Hematopoietic multipotent progenitor cell (in vitro differentiated cells): Measurements from ENCODE around the gene CPM. TPM values are rescaled to one million over a fixed set of nuclear protein-coding genes. Genes with fewer than 3 reads are reported as not detected.
"Not testable (repeated sequence)": the region's sequence is repeated elsewhere in the genome, so short reads cannot be mapped to it uniquely, and the experiment has no call there.

ENCODE experiments used
- DNase-seq, 3 donors: peaks; one replicate each; pipeline ENCODE4 v3.0.0-alpha.2; 2011 to 2015; ENCODE audit warnings: low read depth in 2 of 3, low spot score in 2 of 3
- total RNA-seq: library from RNA; depleted of rRNA; stranded (reverse); fragments of >200 nt; gene quantifications from one replicate; pipeline ENCODE4 v1.2.3, GENCODE V29; 2012

The CPM gene
- total RNA-seq, 1 donor: 0.27 TPM

DNA sequence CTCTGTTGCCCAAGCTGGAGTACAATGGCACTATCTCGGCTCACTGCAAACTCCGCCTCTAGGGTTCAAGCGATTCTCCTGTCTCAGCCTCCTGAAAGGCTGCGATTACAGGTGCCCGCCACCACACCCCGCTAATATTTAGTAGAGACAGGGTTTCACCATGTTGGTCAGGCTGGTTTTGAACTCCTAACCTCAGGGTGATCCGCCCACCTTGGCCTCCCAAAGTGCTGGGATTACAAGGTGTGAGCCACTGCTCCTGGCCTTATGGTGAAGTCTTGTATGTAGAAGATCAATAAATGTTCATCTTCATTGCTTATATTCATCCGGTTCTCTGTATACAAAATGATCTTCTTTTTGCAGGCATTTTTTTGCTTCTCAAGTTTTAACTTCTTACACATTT lies 77.2 kb downstream of the CPM start:
- no peak for DNase-seq

- no peak for DNase-seq
Observed at GRCh38 chr12:68855111-68855510, 77.9 kb downstream of the CPM start.

DNA sequence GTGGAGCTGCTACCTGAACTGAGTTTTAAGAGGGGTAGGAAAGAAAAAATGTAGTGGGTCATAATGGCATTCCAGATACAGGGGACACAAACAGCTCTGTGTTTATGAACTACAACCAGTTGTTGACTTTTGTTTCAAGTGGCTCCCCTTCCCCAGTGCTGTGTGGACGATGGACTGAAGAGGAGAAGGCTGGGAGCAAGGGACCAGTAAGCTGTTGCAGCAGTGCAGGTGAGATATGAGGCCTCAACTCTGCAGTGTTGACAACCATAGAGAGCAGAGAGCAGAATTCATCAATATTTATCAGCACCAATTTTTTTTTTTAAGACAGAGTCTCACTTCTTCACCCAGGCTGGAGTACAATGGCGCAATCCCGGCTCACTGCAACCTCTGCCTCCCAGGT lies 78.4 kb downstream of the CPM start:
- DNase-seq: no peak

GRCh38 chr12:68854078-68854468 lies 78.9 kb downstream of the CPM start:
- DNase-seq: no peak

- no peak for DNase-seq
Observed at GRCh38 chr12:68853396-68854077, 79.4 kb downstream of the CPM start.

DNA sequence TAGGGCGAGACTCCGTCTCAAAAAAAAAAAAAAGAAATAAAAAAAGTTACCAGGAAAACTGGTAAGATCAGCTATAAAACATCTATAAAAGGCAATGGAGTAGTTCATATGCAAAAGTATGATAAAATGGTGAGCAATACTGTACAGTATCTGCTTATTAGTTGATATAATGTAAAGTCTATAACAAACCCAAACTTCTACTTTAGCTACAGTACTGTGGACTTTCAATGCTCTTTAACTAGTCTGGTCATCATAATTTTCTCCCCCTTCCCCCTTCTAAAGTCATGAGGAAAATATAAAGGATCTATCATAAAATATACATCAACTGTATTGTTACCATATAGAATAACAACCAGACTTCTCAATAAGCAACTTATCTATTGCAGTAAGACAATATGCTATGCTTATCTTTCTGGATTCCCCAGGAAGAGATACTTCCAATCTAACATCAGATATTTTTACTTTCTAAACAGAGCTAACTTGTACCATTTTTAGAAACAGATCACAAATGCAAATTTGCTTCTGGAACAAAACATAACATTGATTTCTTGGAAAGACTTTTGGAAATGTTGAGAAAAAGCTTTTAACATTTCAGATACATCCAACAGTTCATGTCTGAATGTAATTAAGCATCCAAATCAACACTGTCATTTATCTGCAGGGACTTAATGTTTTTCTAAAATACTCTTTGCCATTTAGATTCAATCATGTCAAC lies 81.2 kb downstream of the CPM start:
- DNase-seq: no peak

DNA sequence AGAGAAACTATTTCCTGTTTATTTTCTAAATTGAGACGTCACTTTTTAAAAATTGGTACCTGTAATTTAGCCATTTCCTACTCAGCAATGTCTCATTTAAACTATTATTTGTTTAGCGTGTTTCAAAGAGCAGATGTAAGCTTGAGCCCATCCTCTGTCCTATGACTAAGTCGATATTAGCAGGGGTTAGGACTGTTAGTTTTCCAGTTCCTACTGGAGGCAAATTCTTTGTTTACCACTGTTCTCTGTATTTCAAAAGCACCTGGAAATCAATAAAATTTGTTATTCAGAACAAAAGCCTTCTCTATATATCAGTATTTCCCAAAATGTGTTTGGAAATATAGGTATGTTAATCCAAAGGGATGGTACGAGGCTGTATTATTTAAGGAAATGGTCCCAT lies 82.6 kb downstream of the CPM start:
- DNase-seq: no peak

DNA sequence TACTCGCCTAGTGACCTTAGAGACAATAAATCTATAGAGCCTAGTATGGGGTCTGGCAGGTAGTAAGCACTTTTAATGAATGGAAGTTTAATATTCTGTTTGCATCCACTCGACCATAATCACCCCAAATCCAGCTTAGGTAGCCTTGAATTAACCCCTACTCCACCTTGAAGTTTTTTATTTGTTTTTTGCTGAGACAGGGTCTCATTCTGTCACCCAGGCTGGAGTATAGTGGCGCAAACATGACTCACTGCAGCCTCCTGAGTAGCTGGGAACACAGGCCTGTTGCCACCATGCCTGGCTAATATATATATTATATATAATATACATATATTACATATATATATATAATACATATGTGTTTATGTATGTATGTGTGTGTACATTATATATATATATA lies 86.2 kb downstream of the CPM start:
- DNase-seq: no peak

GRCh38 chr12:68844788-68845695 lies 87.9 kb downstream of the CPM start:
- DNase-seq: no peak

DNA sequence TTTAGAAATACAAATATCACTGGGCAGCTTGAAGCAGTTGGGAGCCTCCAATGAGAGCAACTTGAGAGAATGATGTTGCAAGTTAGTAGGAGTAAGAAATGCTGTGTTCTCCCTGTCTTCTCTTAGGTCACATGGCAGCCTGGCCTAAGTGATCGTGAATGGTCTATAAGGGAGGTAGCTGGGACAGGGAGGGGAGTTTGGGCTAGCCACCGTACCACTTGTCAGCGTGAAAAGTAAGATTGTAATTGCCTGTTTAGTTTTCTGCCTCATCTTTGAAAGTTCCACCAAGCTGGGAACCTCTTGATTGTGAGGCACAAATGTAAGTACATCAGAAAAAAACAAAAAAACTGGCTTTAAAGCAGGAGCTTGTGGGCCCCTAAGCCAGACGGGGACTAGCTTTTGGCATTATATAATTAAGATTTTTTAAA lies 88.6 kb downstream of the CPM start:
- no peak for DNase-seq

DNA sequence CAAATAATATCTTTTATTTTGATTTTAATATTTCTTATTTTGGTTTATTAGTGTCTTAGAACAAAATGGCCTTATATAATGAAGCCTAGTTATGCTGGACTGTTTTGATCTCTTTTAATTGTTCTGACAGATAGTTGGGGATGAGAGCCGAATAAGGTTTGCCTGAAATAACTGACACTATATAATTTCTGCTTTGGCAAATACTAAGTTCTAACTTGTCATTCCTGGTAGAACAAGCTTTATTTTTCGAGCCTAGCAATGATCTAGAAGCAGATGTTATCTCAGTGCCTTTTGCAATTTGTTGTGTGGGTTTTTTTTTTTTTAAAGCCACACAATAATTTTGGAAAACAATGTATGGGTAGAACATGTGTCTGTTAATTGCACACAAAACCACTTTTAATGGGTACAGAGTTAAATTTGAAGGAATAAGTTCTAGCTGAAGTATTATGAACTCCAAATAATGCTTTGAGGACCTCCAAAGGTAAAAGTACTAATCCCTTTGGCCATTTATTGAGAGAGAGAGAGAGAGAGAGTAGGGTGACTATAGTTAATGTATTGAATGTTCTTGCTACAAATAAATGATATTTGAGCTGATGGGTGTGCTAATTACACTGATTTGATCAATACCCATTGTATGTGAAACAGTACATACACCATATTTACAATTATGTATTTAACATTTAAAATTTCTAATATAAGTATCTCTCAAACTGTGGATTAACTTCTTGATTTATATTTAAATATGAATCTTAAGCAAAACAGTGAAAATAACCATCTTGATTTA lies 90.0 kb downstream of the CPM start:
- no peak for DNase-seq

GRCh38 chr12:68842123-68842522 lies 90.8 kb downstream of the CPM start:
- no peak for DNase-seq

DNA sequence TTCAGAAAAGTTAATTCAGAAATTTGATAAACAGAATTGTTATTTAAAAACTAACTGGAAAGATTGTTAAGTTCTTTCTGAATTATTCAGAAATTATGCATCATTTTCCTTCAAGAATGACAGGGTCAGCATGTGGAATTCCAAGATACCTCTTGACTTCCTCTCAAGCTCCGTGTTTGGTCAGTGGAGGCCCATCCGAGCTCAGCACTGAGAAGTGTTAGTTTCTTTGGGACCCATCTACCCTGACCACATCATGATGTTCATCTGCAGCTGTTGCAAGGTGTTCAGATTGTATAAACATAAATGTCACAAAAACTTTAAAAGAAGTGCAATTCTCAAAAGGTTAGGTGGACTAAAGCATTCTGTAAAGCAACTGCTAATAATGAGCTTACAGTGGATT lies 91.3 kb downstream of the CPM start:
- DNase-seq: no peak

GRCh38 chr12:68841175-68841574 lies 91.8 kb downstream of the CPM start:
- DNase-seq: not testable (repeated sequence)

DNA sequence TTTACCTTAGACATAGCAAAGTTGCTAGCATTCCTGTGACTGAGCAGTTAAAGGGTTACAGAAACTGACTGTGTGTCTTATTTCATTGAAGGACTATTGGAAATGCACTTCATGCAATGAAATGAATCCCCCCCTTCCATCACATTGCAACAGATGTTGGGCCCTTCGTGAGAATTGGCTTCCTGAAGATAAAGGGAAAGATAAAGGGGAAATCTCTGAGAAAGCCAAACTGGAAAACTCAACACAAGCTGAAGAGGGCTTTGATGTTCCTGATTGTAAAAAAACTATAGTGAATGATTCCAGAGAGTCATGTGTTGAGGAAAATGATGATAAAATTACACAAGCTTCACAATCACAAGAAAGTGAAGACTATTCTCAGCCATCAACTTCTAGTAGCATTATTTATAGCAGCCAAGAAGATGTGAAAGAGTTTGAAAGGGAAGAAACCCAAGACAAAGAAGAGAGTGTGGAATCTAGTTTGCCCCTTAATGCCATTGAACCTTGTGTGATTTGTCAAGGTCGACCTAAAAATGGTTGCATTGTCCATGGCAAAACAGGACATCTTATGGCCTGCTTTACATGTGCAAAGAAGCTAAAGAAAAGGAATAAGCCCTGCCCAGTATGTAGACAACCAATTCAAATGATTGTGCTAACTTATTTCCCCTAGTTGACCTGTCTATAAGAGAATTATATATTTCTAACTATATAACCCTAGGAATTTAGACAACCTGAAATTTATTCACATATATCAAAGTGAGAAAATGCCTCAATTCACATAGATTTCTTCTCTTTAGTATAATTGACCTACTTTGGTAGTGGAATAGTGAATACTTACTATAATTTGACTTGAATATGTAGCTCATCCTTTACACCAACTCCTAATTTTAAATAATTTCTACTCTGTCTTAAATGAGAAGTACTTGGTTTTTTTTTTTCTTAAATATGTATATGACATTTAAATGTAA lies 93.5 kb downstream of the CPM start:
- DNase-seq: no peak

- DNase-seq: no peak
Observed at GRCh38 chr12:68838046-68838886, 94.7 kb downstream of the CPM start.

DNA sequence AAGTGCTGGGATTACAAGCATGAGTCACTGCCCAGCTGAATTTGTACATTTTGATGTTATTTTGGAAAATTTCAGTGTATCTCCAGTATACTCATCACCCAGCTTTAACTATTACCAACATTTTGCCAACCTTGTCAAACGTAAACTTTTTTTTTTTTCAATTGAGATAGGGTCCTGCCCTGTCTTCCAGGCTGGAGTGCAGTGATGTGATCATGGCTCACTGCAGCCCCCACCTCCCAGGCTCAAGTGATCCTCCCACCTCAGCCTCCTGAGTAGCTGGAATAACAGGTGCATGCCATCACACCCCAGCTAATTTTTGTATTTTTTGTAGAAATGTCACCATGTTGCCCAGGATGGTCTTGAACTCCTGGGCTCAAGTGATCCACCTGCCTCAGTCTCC lies 95.8 kb downstream of the CPM start:
- DNase-seq: no peak

GRCh38 chr12:68835333-68835908 lies 97.5 kb downstream of the CPM start:
- no peak for DNase-seq
